Kidney epithelial cell (primary cell): Measurements from ENCODE around the gene GRM5. TPM values are rescaled to one million over a fixed set of nuclear protein-coding genes. Genes with fewer than 3 reads are reported as not detected.
"Not testable (repeated sequence)": the region's sequence is repeated elsewhere in the genome, so short reads cannot be mapped to it uniquely, and the experiment has no call there.

ENCODE experiments used
- DNase-seq: peaks from one replicate; pipeline ENCODE4 v3.0.0-alpha.2; 2010; ENCODE audit warnings: low read depth
- H3K27me3 ChIP-seq: 2 replicates; pipeline ENCODE4 v1.6.0; 2011; ENCODE audit warnings: low read length; ENCODE audit not compliant: control insufficient read depth, insufficient read depth
- H3K36me3 ChIP-seq: 2 replicates; pipeline ENCODE4 v1.5.1; 2011; ENCODE audit warnings: low read length; ENCODE audit not compliant: control insufficient read depth, insufficient read depth
- H3K4me3 ChIP-seq: 2 replicates; pipeline ENCODE4 v1.5.1; 2011; ENCODE audit warnings: low read depth, mild to moderate bottlenecking, control low read depth, low read length
- CTCF ChIP-seq: IDR thresholded peaks from 2 replicates; pipeline ENCODE4 v1.5.1; 2011; ENCODE audit warnings: mild to moderate bottlenecking, moderate library complexity, low read length, control low read depth, inconsistent platforms; ENCODE audit not compliant: insufficient read depth, poor library complexity, severe bottlenecking
- total RNA-seq: library from RNA; depleted of rRNA; stranded (reverse); fragments of >200 nt; gene quantifications from 2 replicates; pipeline ENCODE4 v1.2.3, GENCODE V29; 2015

Gene GRM5
- total RNA-seq, 1 donor from 2014 or later = 0.17 TPM

- DNase-seq = peak; percentile 83
- TF ChIP-seq CTCF = no peak
- H3K27me3 ChIP-seq = no peaks in the 10 kb centered on the region
- no peaks in the 10 kb centered on the region for H3K36me3 ChIP-seq
- no peak overlapping the region for H3K4me3 ChIP-seq
Measured at GRCh38 chr11:88979641-88980040, 86.1 kb downstream of the GRM5 start.

GRCh38 chr11:88978992-88979391 is 86.8 kb downstream of the GRM5 start:
- H3K27me3 ChIP-seq, H3K4me3 ChIP-seq, H3K36me3 ChIP-seq: not testable (repeated sequence)
- peak; percentile 34 for DNase-seq

DNA sequence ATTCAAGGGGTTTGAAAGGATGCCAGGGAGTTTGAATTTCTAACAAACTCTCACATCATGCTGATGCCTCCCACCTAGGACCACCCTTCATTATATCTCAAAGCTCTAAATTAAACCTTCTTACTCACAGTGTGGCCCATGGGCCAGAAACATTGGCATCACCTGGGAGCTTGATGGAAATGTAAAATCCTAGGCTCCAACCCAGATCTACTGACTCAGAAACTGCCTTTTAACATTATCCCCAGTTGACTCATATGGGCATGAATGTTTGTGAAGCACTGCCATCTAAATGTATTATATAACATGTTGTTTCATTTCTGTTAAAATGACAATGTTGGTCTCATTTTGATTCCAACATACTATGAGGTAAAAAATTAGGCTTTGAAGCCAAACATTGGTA is 90.3 kb downstream of the GRM5 start:
- not testable (repeated sequence) for H3K36me3 ChIP-seq, H3K27me3 ChIP-seq, DNase-seq, H3K4me3 ChIP-seq

GRCh38 chr11:88972210-88972609 is 93.6 kb downstream of the GRM5 start:
- no peak for DNase-seq
- Histone ChIP-seq H3K27me3 (no peaks in the 10 kb centered on the region), H3K36me3 (no peaks in the 10 kb centered on the region), H3K4me3 (no peak overlapping the region)
- TF ChIP-seq CTCF = no peak

- H3K36me3 ChIP-seq, H3K4me3 ChIP-seq, DNase-seq: not testable (repeated sequence)
Measured at GRCh38 chr11:88961621-88962020, 104.2 kb downstream of the GRM5 start.

DNA sequence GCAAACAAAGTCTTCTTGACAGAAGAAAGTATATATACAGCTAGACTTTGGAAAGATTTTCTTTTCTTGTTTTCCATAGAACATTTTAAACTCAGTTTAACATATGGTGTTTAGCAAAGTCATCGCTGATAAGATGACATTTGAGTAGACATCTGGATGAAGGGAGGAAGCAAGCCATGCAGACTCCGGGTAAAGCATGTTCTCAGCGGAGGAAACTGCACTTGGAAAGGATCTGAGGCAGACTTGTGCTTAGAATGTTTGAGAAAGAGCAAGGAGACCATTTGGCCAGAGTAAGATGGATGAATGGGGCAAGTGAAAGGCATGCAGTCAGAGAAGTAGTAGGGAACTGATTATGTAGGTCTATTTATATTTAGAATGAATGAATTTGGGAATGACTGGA is 105.9 kb downstream of the GRM5 start:
- DNase-seq, H3K27me3 ChIP-seq, H3K36me3 ChIP-seq, H3K4me3 ChIP-seq: not testable (repeated sequence)

More at GRCh38 chr11:88961621-88962020, 104.2 kb downstream of the GRM5 start:
- not testable (repeated sequence) for H3K27me3 ChIP-seq

DNA sequence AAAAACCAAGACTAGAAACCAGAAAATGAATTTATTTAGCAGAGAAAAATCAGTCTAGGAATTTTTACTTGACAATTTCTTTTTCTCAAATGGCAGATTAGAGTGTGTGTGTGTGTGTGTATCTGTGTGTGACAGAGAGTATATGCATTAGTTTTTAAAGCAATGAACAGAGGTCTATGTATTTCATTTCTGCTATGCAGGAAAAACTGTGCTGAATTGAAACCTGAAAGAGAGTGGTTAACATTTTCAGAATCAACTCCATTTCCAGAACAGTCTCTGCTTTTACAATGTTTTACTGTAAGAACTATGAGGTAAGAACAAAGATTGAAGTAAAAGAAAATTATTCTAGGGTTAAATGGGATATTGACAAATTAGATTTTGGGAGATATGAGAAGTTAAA is 114.8 kb downstream of the GRM5 start:
- no peaks in the 10 kb centered on the region for H3K36me3 ChIP-seq
- no peak for DNase-seq
- no peak overlapping the region for H3K4me3 ChIP-seq
- TF ChIP-seq CTCF = no peak
- H3K27me3 ChIP-seq = no peaks in the 10 kb centered on the region

DNA sequence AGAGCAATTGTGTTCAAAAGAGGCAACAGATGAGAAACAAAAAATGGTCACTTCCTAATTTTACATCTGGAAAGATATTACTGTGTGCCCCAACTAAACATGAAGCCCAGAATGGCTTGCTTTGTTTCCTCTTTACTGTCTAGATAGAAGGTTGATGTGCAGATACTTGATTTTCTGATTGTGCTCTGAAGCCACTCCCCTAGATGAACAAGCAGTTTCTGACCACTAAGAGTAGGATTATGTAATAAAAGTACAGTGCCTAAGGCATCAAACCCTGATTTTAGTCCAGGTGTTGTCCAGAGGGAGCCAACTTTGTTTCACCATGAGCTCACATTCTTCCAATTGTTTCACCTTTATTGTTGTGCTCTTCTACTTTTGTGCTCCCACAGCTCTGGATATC is 116.9 kb downstream of the GRM5 start:
- H3K27me3 ChIP-seq, H3K36me3 ChIP-seq, H3K4me3 ChIP-seq, DNase-seq: not testable (repeated sequence)

GRCh38 chr11:88947843-88948572 is 117.8 kb downstream of the GRM5 start:
- DNase-seq, H3K4me3 ChIP-seq, H3K36me3 ChIP-seq, H3K27me3 ChIP-seq: not testable (repeated sequence)

DNA sequence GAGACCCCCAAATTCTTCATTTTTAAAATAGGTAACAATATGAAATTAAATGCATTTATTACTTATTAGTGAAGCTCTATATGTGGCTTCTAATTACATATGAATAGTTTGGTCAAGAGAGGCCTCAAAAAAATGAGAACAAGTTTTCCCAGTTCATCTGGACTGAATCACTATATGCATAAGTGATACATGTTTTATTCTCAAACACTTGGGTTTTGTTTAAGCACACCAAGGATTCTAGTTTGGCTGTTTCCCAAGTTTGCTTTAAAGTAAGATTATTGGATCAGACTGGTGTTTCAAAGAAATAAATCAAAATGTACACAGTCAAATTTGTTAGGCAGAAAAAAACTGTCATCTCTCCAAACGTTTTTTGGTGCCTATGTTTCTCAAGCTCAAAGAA is 136.1 kb downstream of the GRM5 start:
- H3K27me3 ChIP-seq, H3K36me3 ChIP-seq, H3K4me3 ChIP-seq, DNase-seq: not testable (repeated sequence)

- not testable (repeated sequence) for DNase-seq, H3K36me3 ChIP-seq, H3K27me3 ChIP-seq, H3K4me3 ChIP-seq
Measured at GRCh38 chr11:88917065-88917464, 148.7 kb downstream of the GRM5 start.
